Inflammatory macrophage treated with lipopolysaccharide for 1 hour (primary cell): ENCODE results near the gene LRP3.
A peak's percentile ranks its signal among the peaks of the same experiment; 100 is the strongest.
"Not testable (repeated sequence)": the region's sequence is repeated elsewhere in the genome, so short reads cannot be mapped to it uniquely, and the experiment has no call there.

Experiments
- DNase-seq, 2 donors: peaks; one replicate each; pipeline ENCODE4 v3.0.0-alpha.2; 2020 to 2022

Gene LRP3

DNA sequence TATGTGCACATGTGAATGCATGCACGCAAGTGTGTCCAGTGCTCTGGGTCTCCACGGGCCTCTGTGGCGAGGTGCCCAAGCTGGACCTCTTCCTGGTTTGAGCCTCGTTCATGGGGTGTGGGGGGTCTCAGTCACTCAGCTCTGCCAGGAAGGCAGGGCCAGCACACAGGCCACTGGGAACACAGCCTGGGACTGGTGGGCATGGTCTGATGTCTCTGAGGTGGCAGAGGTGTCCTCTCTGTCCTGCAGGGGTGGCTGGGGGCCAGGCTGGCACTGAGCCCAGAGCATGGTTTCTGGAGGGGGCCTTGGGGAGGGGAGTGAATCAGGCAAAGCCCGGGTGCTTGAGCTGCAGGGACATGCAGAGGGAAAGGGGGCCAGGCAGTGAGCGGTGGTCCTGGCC is 9.4 kb downstream of the LRP3 start:
- DNase-seq: no peak

DNA sequence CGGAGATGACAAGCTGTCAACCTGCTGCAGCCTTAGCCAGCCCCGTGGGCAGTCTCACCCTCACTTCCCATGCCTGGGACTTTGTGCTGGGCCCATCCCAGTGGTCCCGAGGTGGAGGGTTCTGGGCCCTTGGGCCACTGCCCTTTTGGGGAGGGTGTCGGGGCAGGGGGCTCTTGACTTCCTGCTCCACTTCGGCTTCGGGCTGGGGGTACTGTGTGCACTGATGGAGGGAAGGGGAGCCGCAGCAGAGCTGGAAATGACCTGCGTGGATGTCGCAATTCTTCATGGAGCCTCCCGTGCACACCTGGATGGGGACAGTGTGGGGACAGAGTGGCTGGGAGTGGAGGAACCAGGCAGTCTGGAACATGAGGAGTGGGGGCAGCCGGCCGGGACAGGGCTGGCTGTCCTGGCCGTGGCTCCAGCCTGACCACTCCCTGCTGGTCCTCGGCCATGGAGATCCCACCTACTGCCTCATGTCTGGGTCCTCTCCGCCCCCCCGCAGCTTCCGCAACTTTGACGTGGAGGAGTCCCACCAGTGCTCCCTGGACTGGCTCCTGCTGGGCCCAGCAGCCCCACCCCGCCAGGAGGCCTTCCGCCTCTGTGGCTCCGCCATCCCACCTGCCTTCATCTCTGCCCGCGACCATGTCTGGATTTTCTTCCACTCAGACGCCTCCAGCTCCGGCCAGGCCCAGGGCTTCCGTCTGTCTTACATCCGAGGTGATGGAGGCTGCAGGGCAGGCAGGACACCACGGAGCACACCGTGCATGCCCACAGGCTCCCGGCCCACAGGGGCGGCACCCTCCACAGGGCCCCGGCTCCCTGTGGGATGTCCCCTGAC is 10.2 kb downstream of the LRP3 start:
- no peak for DNase-seq

DNA sequence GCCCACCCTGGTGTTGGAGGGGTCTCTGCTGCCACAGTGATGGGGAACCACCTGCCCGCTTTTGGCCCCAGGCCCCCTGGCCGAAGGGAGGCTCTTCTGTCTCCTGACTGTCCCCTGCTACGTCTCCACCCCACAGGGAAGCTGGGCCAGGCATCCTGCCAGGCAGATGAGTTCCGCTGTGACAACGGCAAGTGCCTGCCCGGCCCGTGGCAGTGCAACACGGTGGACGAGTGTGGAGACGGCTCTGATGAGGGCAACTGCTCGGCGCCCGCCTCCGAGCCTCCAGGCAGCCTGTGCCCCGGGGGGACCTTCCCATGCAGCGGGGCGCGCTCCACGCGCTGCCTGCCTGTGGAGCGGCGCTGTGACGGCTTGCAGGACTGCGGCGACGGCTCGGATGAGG is 11.0 kb downstream of the LRP3 start:
- no peak for DNase-seq

DNA sequence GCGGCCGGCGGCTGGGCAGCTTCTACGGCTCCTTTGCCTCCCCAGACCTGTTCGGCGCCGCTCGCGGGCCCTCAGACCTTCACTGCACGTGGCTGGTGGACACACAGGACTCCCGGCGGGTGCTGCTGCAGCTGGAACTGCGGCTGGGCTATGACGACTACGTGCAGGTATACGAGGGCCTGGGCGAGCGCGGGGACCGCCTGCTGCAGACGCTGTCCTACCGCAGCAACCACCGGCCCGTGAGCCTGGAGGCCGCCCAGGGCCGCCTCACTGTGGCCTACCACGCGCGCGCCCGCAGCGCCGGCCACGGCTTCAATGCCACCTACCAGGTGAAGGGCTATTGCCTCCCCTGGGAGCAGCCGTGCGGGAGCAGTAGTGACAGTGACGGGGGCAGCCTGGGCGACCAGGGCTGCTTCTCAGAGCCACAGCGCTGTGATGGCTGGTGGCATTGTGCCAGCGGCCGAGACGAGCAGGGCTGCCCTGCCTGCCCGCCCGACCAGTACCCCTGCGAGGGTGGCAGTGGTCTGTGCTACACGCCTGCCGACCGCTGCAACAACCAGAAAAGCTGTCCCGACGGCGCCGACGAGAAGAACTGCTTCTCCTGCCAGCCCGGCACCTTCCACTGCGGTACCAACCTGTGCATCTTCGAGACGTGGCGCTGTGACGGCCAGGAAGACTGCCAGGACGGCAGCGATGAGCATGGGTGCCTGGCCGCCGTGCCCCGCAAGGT is 11.6 kb downstream of the LRP3 start:
- DNase-seq: no peak

DNA sequence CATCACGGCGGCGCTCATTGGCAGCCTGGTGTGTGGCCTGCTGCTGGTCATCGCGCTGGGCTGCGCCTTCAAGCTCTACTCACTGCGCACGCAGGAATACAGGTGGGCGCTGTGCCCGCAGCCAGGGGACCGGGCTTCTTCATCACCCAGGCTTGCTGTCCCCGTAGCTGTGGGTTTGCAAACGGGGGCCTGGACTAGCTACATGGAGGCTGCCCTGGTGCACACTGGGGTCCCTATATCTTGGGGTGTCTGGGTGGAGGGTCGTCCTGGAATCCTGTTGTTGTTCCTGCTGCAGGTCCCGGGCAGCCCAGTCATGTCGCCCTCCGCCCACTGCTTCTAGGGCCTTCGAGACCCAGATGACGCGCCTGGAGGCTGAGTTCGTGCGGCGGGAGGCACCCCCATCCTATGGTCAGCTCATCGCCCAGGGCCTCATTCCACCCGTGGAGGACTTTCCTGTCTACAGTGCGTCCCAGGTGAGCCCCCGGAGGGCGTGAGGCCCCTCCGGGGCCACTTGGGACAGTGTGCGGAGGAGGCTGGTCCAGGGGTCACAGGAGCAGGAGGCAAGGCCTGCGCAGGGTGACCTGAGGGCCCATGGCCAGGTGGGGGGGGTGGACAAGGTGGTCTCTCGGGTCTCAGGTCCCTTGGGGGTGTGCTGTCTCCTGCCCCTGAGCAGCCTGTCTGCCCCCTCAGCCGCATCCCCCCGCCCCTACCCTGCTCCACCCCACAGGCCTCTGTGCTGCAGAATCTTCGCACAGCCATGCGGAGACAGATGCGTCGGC is 12.3 kb downstream of the LRP3 start:
- DNase-seq: no peak

DNA sequence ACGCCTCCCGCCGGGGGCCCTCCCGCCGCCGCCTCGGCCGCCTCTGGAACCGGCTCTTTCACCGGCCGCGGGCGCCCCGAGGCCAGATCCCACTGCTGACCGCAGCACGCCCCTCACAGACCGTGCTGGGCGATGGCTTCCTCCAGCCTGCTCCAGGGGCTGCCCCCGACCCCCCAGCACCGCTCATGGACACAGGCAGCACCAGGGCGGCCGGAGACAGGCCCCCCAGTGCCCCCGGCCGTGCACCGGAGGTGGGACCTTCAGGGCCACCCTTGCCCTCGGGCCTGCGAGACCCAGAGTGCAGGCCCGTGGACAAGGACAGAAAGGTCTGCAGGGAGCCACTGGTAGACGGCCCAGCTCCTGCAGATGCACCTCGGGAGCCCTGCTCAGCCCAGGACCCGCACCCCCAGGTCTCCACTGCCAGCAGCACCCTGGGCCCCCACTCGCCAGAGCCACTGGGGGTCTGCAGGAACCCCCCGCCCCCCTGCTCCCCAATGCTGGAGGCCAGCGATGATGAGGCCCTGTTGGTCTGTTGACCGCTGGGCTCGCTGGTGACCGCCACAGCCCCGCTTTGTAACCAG is 13.0 kb downstream of the LRP3 start:
- DNase-seq: no peak

DNA sequence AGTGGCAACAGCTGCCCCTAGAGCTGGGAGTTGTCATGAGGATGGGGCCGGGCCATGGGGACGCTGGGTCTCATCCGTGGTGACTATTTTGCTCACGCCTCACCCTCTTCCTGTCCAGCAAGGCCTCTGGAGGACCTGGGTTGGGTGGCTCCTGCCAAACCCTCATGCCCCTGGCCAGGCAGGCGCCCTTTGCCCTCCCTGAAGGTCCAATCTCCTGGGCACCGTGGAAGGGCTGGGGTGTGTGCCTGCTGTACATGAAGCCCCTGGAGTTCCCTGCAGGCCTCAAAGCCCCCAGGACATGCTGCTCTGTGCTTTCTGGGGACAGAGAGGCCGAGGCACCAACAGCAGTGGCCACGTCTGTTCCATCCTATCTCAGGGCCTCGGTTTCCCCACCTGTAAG is 13.8 kb downstream of the LRP3 start:
- DNase-seq: no peak

DNA sequence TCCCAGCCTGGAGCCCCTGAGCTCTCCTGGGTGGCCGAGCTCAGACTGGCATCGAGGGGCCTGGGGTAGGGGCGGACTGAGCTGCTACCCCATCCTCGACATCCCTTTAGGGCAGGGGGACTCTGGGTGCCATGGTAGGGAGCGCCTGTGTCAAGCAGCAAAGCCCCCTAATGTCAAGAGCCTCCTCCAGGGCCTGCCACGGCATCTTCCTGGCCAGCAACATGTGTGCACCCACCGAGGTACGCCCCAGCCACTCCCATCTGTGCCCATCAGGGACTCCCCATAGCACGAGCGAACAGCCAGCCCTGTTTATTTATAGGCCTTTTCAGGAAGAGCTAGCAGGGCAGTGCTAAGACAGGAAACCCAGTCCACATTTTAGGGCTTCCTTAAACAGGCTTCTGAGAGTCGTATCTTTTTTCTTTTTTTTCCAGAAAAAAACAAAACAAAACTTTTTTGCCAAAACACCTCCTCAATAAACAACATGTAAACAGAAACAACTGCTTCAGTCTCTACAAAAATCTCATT is 14.3 kb downstream of the LRP3 start:
- no peak for DNase-seq

DNA sequence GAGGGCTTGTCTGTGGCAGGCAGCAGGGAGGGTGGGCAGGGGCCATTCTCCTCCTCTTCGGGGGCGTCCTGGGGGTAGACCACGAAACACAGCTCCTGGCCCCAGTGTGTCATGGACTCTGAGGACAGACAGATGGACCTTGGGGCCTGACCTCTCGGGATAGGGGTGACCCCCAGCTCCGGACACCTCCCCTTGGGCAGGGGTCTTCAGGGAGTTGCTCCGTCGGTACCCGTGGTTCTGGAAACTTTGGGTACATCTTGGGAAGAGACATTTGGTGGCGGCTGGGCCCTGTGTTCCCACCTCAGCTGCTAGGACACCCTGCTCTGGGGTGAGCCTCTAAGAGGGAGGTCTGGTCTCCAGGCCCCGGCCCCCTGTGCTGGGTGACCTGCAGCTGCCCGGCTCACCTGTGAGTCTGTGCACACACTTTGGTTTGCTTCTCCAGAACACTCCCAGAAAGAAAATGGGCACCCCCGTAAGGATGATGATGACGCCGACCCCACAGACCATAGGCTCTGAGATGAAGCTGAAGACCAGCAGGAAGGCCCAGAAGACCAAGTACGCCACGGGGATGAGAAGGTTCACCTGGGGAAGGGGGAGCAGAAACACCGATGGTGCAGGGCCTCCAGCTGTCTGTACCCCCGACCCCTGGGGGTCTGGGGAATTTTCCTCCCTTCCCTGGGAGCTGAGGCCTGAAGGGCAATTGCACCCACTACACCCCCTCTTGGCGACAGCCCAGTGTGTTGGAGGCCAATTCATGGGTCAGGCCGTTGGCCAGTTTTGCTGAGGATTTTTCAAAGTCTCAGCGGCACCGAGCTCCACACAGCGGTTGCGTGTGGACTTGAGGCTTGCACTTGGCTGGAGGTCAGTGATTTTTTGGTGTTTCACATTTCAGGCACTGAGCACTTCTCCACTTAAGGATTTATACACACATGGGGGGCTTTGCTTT is 15.0 kb downstream of the LRP3 start:
- no peak for DNase-seq

DNA sequence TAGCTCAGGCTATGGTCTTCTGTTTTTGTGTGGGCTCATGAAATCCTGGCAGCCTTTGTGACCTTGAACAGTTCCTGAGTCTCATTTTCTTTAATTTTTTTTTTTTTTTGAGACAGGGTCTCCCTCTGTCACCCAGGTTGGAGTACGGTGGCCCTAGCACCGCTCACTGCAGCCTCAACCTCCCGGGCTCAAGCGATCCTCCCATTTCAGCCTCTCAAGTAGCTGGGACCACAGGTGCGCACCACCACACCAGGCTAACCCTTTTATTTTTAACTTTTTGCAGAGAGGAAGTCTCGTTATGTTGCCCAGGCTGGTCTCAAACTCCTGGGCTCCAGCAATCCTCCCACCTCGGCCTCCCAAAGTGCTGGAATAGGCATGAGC is 15.7 kb downstream of the LRP3 start:
- not testable (repeated sequence) for DNase-seq

DNA sequence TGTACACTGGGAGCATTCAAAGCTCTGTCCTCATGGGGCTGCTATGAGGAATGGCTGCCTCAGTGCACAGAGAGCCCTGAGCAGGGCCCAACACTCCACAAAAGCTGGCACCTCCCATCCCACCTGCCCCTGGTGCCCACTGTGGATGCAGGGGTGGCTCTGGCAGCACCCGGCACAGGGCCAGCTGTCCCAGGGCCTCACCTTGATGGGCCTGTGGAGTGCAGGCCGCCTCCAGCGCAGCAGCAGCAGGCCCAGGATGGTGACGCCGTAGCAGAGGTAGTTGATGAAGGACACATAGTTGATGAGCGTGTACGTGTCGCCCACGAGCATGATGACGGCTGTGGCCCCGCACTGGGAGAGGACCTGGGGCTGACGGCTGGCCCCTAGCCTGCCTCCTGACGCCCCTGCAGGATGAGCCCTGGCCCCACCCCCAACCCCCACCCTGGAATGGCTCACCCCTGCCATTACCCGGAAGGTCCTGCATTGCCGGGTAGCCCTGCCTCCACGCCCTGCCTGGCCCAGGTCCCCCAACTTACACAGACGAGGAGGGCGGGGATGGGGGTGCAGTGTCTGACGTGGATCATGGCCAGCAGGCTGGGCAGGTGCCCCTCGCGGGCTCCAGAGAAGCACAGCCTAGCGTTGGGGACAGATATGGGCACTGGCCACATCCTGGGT is 16.3 kb downstream of the LRP3 start:
- DNase-seq: no peak

DNA sequence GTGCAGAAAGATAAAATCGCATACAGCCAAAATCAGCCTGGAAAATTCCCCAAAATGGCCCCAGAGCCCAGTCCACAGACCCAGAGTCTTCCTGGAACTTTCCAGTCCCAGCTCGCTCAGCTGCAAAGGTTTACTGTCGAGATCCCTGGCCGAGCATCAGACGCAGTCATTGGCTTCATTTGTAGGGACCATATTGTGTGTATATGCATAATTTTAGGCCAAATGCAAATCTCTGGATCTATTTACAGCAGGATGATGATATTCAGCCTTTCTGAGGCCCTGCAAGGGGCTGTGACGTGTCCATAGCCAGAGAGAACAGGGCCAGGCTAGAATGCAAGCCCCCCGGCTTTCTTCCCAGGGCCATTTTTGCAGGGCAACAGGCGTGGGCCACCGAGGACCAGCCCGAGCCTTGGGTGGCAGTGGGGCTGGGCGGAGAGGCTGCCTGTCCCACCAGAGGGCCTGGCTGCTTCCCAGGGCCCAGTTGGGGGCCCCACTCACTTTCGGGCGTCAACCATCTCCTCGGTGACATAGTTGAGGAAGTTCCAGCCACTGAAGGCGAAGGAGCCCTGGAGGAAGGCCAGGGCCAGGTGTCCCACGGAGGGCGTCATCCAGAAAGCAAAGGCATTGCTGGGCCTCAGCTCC is 17.8 kb downstream of the LRP3 start:
- no peak for DNase-seq

DNA sequence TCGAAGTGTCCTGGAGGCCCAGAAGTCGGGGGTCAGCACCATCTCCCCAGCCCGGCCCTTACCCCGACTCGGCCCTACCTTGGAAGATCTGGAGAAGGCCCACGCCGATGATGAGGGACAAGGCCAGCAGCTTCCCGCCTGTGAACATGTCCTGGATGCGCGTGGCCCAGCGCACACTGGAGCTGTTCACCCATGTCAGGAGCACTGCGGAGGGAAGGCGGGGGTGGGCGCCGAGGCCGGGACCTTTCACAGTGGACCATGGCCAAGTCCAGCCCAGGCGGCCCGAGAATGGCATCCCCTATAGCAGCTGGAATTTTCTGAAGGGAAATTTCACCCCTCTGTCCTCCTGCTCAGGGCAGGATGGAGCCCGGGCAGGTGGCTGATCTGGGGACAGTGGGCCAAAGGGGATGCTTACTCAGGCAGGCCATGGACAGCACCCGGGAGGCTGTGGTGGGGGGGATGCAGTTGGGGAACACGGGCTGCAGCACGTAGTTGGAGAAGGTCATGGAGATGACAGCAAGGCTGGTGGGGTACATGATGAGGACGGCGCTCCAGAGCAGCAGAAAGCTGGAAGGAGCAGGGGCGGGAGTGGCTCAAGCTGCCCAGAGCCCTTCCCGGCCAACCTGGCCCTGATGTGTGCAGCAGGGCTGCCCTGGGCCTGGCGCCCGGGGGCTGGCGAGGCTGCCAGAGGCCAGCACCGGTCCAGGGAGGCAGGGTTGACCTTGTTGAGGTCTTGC is 18.5 kb downstream of the LRP3 start:
- DNase-seq: no peak

DNA sequence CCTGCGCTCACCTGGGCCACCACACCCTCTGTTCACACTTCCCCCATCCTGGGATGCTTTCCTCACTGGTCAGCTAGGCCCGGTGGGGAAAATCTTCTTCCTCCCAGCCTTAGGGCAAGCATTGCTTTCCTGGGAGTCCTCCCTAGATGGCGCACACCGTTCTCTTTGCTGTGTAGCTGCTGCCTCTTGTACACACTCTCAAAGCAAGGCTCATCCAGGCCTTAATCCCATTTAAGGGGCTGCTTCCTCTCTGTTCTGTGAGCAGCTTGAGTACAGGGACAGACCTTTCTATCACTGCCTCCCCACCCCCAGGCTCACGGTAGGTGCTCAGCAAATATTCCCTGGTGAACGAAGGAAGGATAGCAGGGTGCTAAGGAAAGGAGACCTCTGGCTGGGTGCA is 20.5 kb downstream of the LRP3 start:
- DNase-seq: peak in 1 of 2 donors; percentile 30

DNA sequence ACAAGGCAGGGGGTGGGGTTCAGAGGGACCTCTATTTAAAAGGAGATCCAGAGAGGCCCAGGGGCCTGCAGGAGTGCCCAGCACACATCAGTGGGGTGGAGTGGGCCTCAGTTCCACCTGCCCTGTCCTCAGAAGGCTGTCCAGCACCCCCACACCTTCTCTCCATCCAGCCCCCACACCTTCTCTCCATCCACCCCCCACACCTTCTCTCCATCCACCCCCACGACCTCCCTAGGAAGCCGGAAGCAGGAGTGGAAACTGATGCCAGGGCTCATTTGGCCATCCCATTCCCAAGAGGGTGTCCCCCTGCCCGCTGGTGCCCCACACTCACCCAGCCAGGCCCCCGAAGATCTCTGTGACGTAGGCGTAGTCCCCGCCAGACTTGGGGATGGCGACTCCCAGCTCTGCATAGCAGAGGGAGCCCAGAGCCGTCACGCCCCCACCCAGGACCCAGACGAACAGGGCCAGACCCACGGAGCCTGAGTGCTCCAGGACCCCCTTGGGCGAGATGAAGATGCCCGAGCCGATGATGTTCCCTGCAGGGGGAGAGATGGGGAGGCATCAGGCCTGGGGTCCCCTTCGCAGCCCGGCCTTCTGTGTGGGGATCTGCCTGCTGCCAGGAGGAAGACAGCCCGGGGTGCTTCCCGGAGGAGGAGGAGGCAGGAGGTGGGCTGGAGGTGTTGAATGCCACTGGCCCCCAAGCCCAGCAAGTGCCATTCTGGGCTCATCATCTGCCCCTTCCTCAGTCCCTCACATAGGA is 21.5 kb downstream of the LRP3 start:
- DNase-seq: no peak

DNA sequence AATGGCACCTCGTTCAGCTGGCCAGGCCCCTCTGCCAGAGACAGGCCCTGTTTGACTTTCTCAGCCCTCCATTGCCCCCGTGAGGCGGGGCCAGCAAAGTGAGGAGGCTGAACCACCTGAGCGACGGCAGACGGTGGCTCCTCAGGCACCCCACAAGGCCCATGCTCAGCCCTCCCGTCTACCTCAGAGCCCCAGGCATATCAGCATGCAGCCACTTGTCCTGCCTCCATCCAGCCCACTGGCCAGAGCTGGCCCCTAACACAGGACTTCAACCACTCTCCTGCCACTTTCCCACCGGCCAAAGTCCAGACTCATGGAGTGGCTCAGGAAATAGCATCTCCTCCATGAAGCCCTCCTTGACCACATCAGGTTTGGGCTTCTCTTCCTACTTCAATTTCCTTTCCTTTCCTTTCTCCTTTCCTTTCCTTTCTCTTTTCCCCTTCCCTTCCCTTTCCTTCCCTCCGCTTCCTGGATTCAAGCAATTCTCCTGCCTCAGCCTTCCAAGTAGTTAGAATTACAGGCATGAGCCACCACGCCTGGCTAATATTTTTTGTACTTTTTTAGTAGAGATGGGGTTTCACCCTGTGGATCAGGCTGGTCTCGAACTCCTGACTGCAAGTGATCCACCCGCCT is 22.2 kb downstream of the LRP3 start:
- no peak for DNase-seq

DNA sequence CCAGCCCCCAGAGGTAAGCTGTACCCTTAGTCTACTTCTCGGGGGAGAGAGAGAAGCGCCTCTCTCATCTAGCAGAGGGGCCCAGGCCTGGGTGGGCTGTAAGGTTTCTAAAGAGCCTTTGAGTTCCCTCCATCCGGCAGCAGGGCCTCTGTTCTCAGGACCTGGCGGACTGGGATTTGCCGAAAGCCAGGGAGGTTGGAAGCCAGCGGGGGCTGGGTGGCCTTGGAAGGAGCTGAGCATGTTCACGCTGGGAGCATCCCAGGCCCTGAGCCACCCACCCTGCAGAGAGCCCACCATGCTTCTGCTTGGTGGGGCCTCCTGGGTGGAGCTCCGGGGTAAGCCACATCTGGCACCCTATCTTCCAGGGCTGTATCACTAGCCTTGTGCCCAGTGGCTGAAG is 23.8 kb downstream of the LRP3 start:
- DNase-seq: no peak

DNA sequence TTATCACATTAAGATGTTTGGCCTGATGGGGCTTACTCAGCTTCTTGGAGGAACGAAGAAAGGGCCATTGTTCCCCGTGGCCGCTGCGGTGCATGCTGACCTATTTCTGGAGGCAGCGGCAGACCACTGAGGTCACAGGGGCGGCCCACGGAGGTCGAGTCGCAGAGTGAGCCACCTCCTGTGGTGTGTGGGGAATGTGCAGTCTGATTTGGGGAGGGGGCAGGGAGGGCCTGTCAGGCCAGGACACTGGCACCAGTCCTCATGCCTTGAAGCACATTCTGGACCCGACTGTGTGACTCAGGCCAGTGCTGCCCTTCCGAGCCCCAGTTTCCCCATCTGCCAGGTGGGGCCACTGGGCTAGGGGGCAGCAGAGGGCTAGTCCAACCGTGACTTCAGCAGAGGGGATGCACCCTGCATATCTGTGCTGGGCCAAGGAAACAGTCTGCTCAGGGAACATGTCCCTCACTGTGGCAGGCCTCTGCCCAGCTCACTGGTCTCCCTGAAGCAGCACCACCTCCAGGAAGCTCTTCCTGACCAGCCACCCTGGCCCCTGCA is 25.2 kb downstream of the LRP3 start:
- no peak for DNase-seq
